HL-60 (cell line): ENCODE data around the gene COL28A1.

Experiments
- CTCF ChIP-seq: IDR thresholded peaks from one replicate; pipeline ENCODE4 v1.5.1; 2011; ENCODE audit warnings: low read length, control low read depth, inconsistent platforms; ENCODE audit not compliant: insufficient read depth
- GABPA ChIP-seq: IDR thresholded peaks from 2 replicates; pipeline ENCODE4 v1.6.1; 2012; ENCODE audit warnings: low read depth
- POLR2AphosphoS5 ChIP-seq: IDR thresholded peaks from 2 replicates; pipeline ENCODE4 v1.6.1; 2012; ENCODE audit warnings: low read depth
- REST ChIP-seq: IDR thresholded peaks from 2 replicates; pipeline ENCODE4 v1.6.1; 2012; ENCODE audit warnings: low read depth; ENCODE audit not compliant: insufficient replicate concordance
- SPI1 ChIP-seq: IDR thresholded peaks from 2 replicates; pipeline ENCODE4 v1.6.1; 2012; ENCODE audit warnings: low read depth, mild to moderate bottlenecking, borderline replicate concordance

GRCh38 chr7:7517754-7518153, 17.9 kb downstream of the COL28A1 start:
- TF ChIP-seq CTCF, result no peak
- no peak for TF ChIP-seq REST
- TF ChIP-seq POLR2AphosphoS5, result no peak
- TF ChIP-seq SPI1, result no peak
- no peak for TF ChIP-seq GABPA
